HG02981 (cell line): ENCODE measurements around the gene LIMD2.

Experiments used
- ATAC-seq: cut with Tn5 transposase; IDR thresholded peaks from one replicate; pipeline ENCODE4 v1.9.1; 2021; ENCODE audit warnings: mild to moderate bottlenecking, moderate library complexity; ENCODE audit not compliant: unreplicated experiment

LIMD2 gene

GRCh38 chr17:63701868-63702720, 2.2 kb upstream of the LIMD2 start:
- ATAC-seq, result no peak

- ATAC-seq, result no peak
Measured at GRCh38 chr17:63701456-63701820, 1.5 kb upstream of the LIMD2 start.

GRCh38 chr17:63700528-63701455, 867 bp upstream of the LIMD2 start:
- ATAC-seq, result no peak

- ATAC-seq, result peak; percentile 26
Measured at GRCh38 chr17:63698886-63699637, 863 bp downstream of the LIMD2 start.

GRCh38 chr17:63698381-63698885, 1.5 kb downstream of the LIMD2 start:
- ATAC-seq, result no peak

- no peak for ATAC-seq
Measured at GRCh38 chr17:63697341-63698286, 2.3 kb downstream of the LIMD2 start.

- no peak for ATAC-seq
Measured at GRCh38 chr17:63696381-63696961, 3.5 kb downstream of the LIMD2 start.

GRCh38 chr17:63695889-63696288, 4.0 kb downstream of the LIMD2 start:
- ATAC-seq, result no peak

- ATAC-seq, result no peak
Measured at GRCh38 chr17:63694950-63695773, 4.8 kb downstream of the LIMD2 start.

GRCh38 chr17:63694229-63694949, 5.5 kb downstream of the LIMD2 start:
- no peak for ATAC-seq

- no peak for ATAC-seq
Measured at GRCh38 chr17:63693411-63694113, 6.4 kb downstream of the LIMD2 start.

GRCh38 chr17:63692195-63692816, 7.6 kb downstream of the LIMD2 start:
- no peak for ATAC-seq

- no peak for ATAC-seq
Measured at GRCh38 chr17:63689479-63689878, 10.4 kb downstream of the LIMD2 start.

GRCh38 chr17:63688396-63689020, 11.4 kb downstream of the LIMD2 start:
- no peak for ATAC-seq

GRCh38 chr17:63686138-63686685, 13.7 kb downstream of the LIMD2 start:
- ATAC-seq, result no peak

GRCh38 chr17:63685578-63685977, 14.3 kb downstream of the LIMD2 start:
- ATAC-seq, result no peak
